PFSK-1 (cell line): ENCODE results near the gene TBC1D16. TPM values are rescaled to one million over a fixed set of nuclear protein-coding genes. Genes with fewer than 3 reads are reported as not detected.
A peak's percentile ranks its signal among the peaks of the same experiment; 100 is the strongest.

ENCODE experiments used
- FOXP2 ChIP-seq: optimal IDR thresholded peaks from 2 replicates; pipeline ENCODE3; 2011; ENCODE audit warnings: borderline replicate concordance, control low read depth, inconsistent platforms; ENCODE audit not compliant: insufficient read depth; ENCODE audit errors: extremely low read length, extremely low read depth
- POLR2AphosphoS5 ChIP-seq: IDR thresholded peaks from 2 replicates; pipeline ENCODE4 v1.6.1; 2012; ENCODE audit warnings: low read depth, mild to moderate bottlenecking, control low read depth, low read length, moderate library complexity
- SIN3A ChIP-seq: IDR thresholded peaks from 2 replicates; pipeline ENCODE4 v1.6.1; 2012; ENCODE audit warnings: mild to moderate bottlenecking, low read length, moderate library complexity, borderline replicate concordance; ENCODE audit not compliant: insufficient read depth
- TAF1 ChIP-seq: IDR thresholded peaks from 2 replicates; pipeline ENCODE4 v1.6.1; 2012; ENCODE audit warnings: low read length, control low read depth, borderline replicate concordance; ENCODE audit not compliant: insufficient read depth
- polyA plus RNA-seq: library from polyadenylated mRNA; unstranded; fragments of >200 nt; gene quantifications from one replicate; pipeline ENCODE4 v1.2.1, GENCODE V29; 2012; ENCODE audit warnings: low read depth, missing spikeins; ENCODE audit not compliant: insufficient read length
- TF ChIP-seq, protein P1 (sequence below), 2 experiments: IDR thresholded peaks; 2 replicates each; pipeline versions ENCODE4 v1.6.1 to v1.8.0; 2011 to 2012; ENCODE audit warnings: low read depth in 2 of 2, low read length in 2 of 2, control low read depth in 1 of 2, inconsistent platforms in 1 of 2, mild to moderate bottlenecking in 1 of 2, moderate library complexity in 1 of 2; ENCODE audit not compliant: insufficient read depth in 1 of 2

TBC1D16 gene
- polyA plus RNA-seq: 60.0 TPM

GRCh38 chr17:80035687-80035936, at the start of gene TBC1D16:
TBC1D16 (minus strand) TSS chr17:80035872; CDS start chr17:80013547, 22,325 bp downstream.
- TF ChIP-seq TAF1: peak; percentile 79; the same call in 1 of the 2 replicates
- TF ChIP-seq, protein P1, sequence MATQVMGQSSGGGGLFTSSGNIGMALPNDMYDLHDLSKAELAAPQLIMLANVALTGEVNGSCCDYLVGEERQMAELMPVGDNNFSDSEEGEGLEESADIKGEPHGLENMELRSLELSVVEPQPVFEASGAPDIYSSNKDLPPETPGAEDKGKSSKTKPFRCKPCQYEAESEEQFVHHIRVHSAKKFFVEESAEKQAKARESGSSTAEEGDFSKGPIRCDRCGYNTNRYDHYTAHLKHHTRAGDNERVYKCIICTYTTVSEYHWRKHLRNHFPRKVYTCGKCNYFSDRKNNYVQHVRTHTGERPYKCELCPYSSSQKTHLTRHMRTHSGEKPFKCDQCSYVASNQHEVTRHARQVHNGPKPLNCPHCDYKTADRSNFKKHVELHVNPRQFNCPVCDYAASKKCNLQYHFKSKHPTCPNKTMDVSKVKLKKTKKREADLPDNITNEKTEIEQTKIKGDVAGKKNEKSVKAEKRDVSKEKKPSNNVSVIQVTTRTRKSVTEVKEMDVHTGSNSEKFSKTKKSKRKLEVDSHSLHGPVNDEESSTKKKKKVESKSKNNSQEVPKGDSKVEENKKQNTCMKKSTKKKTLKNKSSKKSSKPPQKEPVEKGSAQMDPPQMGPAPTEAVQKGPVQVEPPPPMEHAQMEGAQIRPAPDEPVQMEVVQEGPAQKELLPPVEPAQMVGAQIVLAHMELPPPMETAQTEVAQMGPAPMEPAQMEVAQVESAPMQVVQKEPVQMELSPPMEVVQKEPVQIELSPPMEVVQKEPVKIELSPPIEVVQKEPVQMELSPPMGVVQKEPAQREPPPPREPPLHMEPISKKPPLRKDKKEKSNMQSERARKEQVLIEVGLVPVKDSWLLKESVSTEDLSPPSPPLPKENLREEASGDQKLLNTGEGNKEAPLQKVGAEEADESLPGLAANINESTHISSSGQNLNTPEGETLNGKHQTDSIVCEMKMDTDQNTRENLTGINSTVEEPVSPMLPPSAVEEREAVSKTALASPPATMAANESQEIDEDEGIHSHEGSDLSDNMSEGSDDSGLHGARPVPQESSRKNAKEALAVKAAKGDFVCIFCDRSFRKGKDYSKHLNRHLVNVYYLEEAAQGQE (IDR thresholded peaks at IDR 0.05; ENCODE audit: insufficient read depth in 1 of 2, low read depth in 2 of 2, low read length in 2 of 2): no peak

- TF ChIP-seq, protein P1 (IDR thresholded peaks at IDR 0.05; ENCODE audit: insufficient read depth in 1 of 2, low read depth in 2 of 2, low read length in 2 of 2): no peak
- TF ChIP-seq SIN3A: no peak
- TF ChIP-seq TAF1: no peak
- TF ChIP-seq POLR2AphosphoS5: no peak
- TF ChIP-seq FOXP2: no peak
These were observed 49.1 kb upstream of the TBC1D16 start for GRCh38 chr17:80084773-80085172.

DNA sequence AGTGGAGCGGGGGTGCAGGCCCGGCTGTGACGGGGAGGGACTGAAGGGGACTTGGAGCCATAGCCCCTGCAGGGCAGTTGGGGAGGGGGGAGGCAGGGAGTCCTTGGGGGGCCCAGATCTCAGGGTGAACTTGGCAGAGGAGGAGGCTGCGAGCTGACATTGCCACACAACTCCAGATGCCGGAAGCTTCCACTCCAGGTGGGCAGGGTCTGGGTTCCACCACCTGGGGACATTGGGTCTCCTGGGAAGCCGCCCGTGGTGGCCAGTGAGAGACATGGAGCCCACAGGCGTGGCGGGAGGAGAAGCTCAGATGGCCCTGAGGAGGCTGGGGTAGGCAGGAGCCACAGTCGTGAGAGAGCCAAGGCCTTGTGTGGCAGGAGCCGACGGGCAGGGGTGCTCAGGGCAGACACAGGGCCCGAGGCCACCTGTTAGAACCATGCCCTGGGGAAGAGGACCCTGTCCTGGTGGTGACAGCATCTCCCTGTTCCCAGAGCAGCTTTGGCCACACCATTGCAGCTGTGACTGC, 47.5 kb upstream of the TBC1D16 start:
- TF ChIP-seq POLR2AphosphoS5 (no peak), SIN3A (no peak)

DNA sequence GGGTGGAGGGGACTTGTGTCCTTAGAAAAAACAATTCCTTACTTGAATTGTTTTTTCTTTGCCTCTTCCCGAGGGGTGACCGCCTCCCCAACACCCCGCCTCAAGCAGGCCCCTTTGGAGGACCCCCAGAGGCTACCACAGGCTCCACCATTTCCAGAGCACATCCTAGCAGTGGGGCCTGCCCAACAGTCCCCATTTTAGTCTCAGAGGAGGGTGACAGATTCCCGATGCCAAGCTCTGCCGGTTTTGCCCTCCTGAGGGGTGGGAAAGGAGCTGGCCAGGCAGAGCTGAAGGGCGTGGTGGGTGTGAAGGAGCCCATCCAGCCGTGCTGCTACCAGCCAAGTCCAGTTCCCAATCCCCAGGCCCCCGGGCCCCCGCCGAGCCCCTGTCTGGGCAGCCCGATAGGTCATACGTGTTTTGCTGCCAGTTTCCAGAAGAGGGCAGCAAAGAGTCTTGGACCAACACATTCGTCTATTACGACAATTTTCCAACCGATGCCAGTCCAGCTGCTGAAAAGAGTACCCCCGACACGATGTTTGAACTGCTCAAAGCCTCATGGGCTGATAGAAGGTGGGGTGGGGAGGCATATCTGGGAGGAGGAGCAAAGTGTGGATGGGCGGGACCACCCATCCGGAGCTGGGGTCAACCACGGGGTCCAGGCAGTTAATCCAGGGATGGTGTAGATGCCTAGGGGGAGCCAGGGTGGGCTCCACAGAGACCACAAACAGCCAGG, 46.9 kb upstream of the TBC1D16 start:
- TF ChIP-seq FOXP2 (no peak), TAF1 (no peak), POLR2AphosphoS5 (no peak), SIN3A (no peak)
- TF ChIP-seq, protein P1 (IDR thresholded peaks at IDR 0.05; ENCODE audit: insufficient read depth in 1 of 2, low read depth in 2 of 2, low read length in 2 of 2): no peak

DNA sequence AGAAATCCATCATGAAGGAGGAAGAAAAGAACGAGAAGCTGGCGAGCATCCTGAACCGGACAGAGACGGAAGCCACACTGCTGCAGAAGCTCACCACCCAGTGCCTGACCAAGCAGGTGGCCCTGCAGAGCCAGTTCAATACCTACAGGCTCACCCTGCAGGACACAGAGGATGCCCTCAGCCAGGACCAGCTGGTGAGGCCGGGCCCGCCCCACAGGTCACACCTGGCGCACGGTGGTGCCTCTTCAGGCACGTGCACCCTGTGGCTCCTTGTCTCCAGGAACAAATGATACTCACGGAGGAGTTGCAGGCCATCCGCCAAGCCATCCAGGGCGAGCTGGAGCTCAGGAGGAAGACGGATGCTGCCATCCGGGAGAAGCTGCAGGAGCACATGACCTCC, 45.9 kb upstream of the TBC1D16 start:
- no peak for TF ChIP-seq POLR2AphosphoS5
- TF ChIP-seq, protein P1 (IDR thresholded peaks at IDR 0.05; ENCODE audit: insufficient read depth in 1 of 2, low read depth in 2 of 2, low read length in 2 of 2): no peak
- no peak for TF ChIP-seq SIN3A
- no peak for TF ChIP-seq FOXP2
- no peak for TF ChIP-seq TAF1
